Spleen (tissue), 13 donors: ENCODE results near the gene PCNX3. TPM values are rescaled to one million over a fixed set of nuclear protein-coding genes. Genes with fewer than 3 reads are reported as not detected.

Experiments
- DNase-seq: peaks from one replicate; pipeline ENCODE4 v3.0.0-alpha.2; 2020
- H3K27ac ChIP-seq, 8 donors: fragments of 200-600 bp; sonication (generic) in 7 of 8; 1 replicate in 4 of 8; 2 replicates in 4 of 8; pipeline versions ENCODE4 v1.5.0 to v1.8.0; 2016 to 2021; ENCODE audit warnings: inconsistent platforms in 4 of 8, mild to moderate bottlenecking in 4 of 8, moderate library complexity in 1 of 8
- H3K27me3 ChIP-seq, 7 donors: fragments of 200-600 bp; sonication (generic) in 6 of 7; replicated peaks in 1 of 7; 1 replicate in 4 of 7; 2 replicates in 3 of 7; pipeline versions ENCODE4 v1.5.0 to v1.8.0; 2016 to 2021; ENCODE audit warnings: inconsistent platforms in 3 of 7, mild to moderate bottlenecking in 1 of 7
- H3K36me3 ChIP-seq, 6 donors: fragments of 200-600 bp; sonication (generic) in 5 of 6; 1 replicate in 4 of 6; 2 replicates in 2 of 6; pipeline versions ENCODE4 v1.5.0 to v1.8.0; 2016 to 2021; ENCODE audit warnings: inconsistent platforms in 2 of 6
- H3K4me1 ChIP-seq, 6 donors: fragments of 200-600 bp; sonication (generic) in 5 of 6; 1 replicate in 3 of 6; 2 replicates in 3 of 6; pipeline versions ENCODE4 v1.5.0 to v1.8.0; 2016 to 2021; ENCODE audit warnings: inconsistent platforms in 3 of 6
- H3K4me3 ChIP-seq, 8 donors: fragments of 200-600 bp; sonication (generic) in 7 of 8; 1 replicate in 4 of 8; 2 replicates in 4 of 8; pipeline versions ENCODE4 v1.5.0 to v1.8.0; 2016 to 2021; ENCODE audit warnings: inconsistent platforms in 4 of 8, mild to moderate bottlenecking in 4 of 8, moderate library complexity in 2 of 8
- H3K9me3 ChIP-seq, 8 donors: fragments of 200-600 bp; sonication (generic) in 7 of 8; 1 replicate in 4 of 8; 2 replicates in 4 of 8; pipeline versions ENCODE4 v1.5.0 to v1.8.0; 2016 to 2021; ENCODE audit warnings: inconsistent platforms in 4 of 8
- CTCF ChIP-seq, 11 experiments: fragments of 200-600 bp in 7 of 11; fragments of 450-650 bp in 4 of 11; sonication (generic) in 4 of 11; IDR thresholded peaks in 8 of 11; conservative IDR thresholded peaks in 3 of 11; 1 replicate in 7 of 11; 2 replicates in 4 of 11; pipeline versions ENCODE4 v1.4.0 to v1.8.0; 2016 to 2021; ENCODE audit warnings: antibody characterized with exemption in 11 of 11, inconsistent platforms in 4 of 11, mild to moderate bottlenecking in 1 of 11
- POLR2A ChIP-seq, 3 donors: fragments of 450-650 bp; IDR thresholded peaks; one replicate each; pipeline ENCODE4 v1.5.1; 2017; ENCODE audit warnings: antibody characterized with exemption in 3 of 3, mild to moderate bottlenecking in 1 of 3
- POLR2AphosphoS5 ChIP-seq, 3 donors: sonication (generic); formaldehyde crosslinking; IDR thresholded peaks; one replicate each; pipeline ENCODE4 v1.5.1; 2017; ENCODE audit warnings: antibody characterized with exemption in 3 of 3
- WGBS, 5 donors: extraction: QIAGEN DNeasy Blood & Tissue Kit in 3 of 5; methylation state at CpG; one replicate each; pipeline versions ENCODE4 v1.1.5 to v1.1.7; 2013 to 2018; 5-methylcytosine and 5-hydroxymethylcytosine counted together
- intact Hi-C: fragments of 100-400 bp; cut with DNase I; formaldehyde crosslinking; loops from one replicate; pipeline ENCODE4 v1.15.0; 2023; ENCODE audit warnings: low total_unique reads
- long read RNA-seq, 2 donors: transcript quantifications; one replicate each; lab custom pipeline, GENCODE V29; 2026
- polyA plus RNA-seq, 3 donors: library from polyadenylated mRNA; stranded (reverse); fragments of 200-250 nt; gene quantifications; one replicate each; pipeline ENCODE4 v1.2.1, GENCODE V29; 2013
- total RNA-seq, 7 donors: library from RNA; depleted of rRNA in 3 of 7; stranded (reverse); fragments of >200 nt in 3 of 7; fragmentation: NEBNext Ultra II Directional in 4 of 7; extraction: Animal tissue kit (Norgen Biotek cat#: 25700) in 4 of 7; gene quantifications; one replicate each; pipeline versions ENCODE4 v1.1.0 to v1.2.1, GENCODE V29; 2016 to 2021
- donor health status: healthy with polysubstance abuse.
- donor health status: DM: no; HTN: no; CAD: no; lungs with moderate emphysema.
- donor health status: DM: no; HTN: no; CAD: no.
- donor health status: Bipolar disorder and iron deficiency.
- donor health status: healthy.
- donor health status: DM: no; HTN: no; CAD: no.
- donor health status: DM: yes; HTN: yes; CAD: no.

The PCNX3 gene
- 10 to 100 TPM; 38.6 to 51.3 (median 47.4) TPM for total RNA-seq
- polyA plus RNA-seq = 10 to 100 TPM in 2 of 3 donors, 1 to 10 TPM in 1; 9.2 to 24.9 (median 17.7) TPM
- long read RNA-seq, donor 1 = 0 reads
- long read RNA-seq, donor 2, full-length matches to known transcripts = 1 of 1 reads
- long read RNA-seq, donor 2, partial matches to known transcripts = 0 of 1 reads
- long read RNA-seq, donor 2, other reads (novel, unspliced or antisense) = 0 of 1 reads

GRCh38 chr11:65615229-65615949, at the start of gene PCNX3:
Gene PCNX3 (plus strand): TSS chr11:65615776. CDS start chr11:65616312, 536 bp downstream.
- H3K4me3 ChIP-seq = peak within 1 kb of the TSS; percentile 88 to 98 (median 96)
- H3K9me3 ChIP-seq = no peaks in the 10 kb centered on the region
- H3K27ac ChIP-seq = peak within 1 kb of the TSS; percentile 92 to 99 (median 97)
- peaks cover 10 to 62% (median 39%) of the 10 kb centered on the region in 6 donors for H3K36me3 ChIP-seq
- 0% methylated on average over 37 to 55 of the region's 55 CpGs for WGBS, 5 donors
- H3K4me1 ChIP-seq = peaks cover 41 to 79% (median 56%) of the 10 kb centered on the region in 6 donors
- H3K27me3 ChIP-seq = no peaks in the 10 kb centered on the region
- peak; percentile 100 for DNase-seq
- intact Hi-C loops = no loop called here
- TF ChIP-seq CTCF (IDR thresholded peaks at IDR 0.05 in 8 of 11, conservative IDR thresholded peaks at IDR 0.05 in 3 of 11) = peak in 4 of 11 experiments; percentile 15 to 36 (median 33)
- TF ChIP-seq POLR2A (IDR thresholded peaks at IDR 0.05) = peak in 1 of 3 donors; percentile 44
- peak; percentile 74 to 92 (median 89) for TF ChIP-seq POLR2AphosphoS5 (IDR thresholded peaks at IDR 0.05)

- TF ChIP-seq CTCF (IDR thresholded peaks at IDR 0.05 in 8 of 11, conservative IDR thresholded peaks at IDR 0.05 in 3 of 11) (no peak), POLR2AphosphoS5 (IDR thresholded peaks at IDR 0.05) (no peak), POLR2A (IDR thresholded peaks at IDR 0.05) (no peak)
- no peaks in the 10 kb centered on the region for H3K27me3 ChIP-seq
- no peaks in the 10 kb centered on the region for H3K9me3 ChIP-seq
- intact Hi-C loops = no loop called here
- H3K4me3 ChIP-seq = peak overlapping the region; percentile 24 to 95 (median 88)
- peaks cover 0 to 25% (median 2%) of the 10 kb centered on the region in 6 donors for H3K36me3 ChIP-seq
- H3K27ac ChIP-seq = peak overlapping the region; percentile 76 to 99 (median 96)
- 7 to 8% (median 7%) methylated on average over 28 of the region's 28 CpGs for WGBS, 5 donors
- no peak for DNase-seq
- H3K4me1 ChIP-seq = peaks cover 58 to 91% (median 88%) of the 10 kb centered on the region in 6 donors
Measured at GRCh38 chr11:65569164-65569972, 46.2 kb upstream of the PCNX3 start.

GRCh38 chr11:65569973-65570918, 45.3 kb upstream of the PCNX3 start, which contains the start of gene ZNRD2:
Gene ZNRD2 (plus strand): TSS chr11:65570477. CDS start chr11:65570492, 15 bp downstream.
- 0 to 1% (median 0%) methylated on average over 65 to 89 of the region's 89 CpGs for WGBS, 5 donors
- H3K4me3 ChIP-seq = peak within 1 kb of the TSS; percentile 81 to 95 (median 88)
- H3K9me3 ChIP-seq = no peaks in the 10 kb centered on the region
- H3K4me1 ChIP-seq = peaks cover 54 to 91% (median 87%) of the 10 kb centered on the region in 6 donors
- H3K27ac ChIP-seq = peak within 1 kb of the TSS; percentile 76 to 99 (median 96)
- intact Hi-C loops = no loop called here
- peak; percentile 96 to 99 (median 97) for TF ChIP-seq POLR2AphosphoS5 (IDR thresholded peaks at IDR 0.05)
- TF ChIP-seq POLR2A (IDR thresholded peaks at IDR 0.05) = peak; percentile 19 to 73 (median 49)
- TF ChIP-seq CTCF (IDR thresholded peaks at IDR 0.05 in 8 of 11, conservative IDR thresholded peaks at IDR 0.05 in 3 of 11) = peak in 10 of 11 experiments; percentile 23 to 76 (median 50)
- peak; percentile 100 for DNase-seq
- H3K27me3 ChIP-seq = no peaks in the 10 kb centered on the region
- peaks cover 0 to 25% (median 2%) of the 10 kb centered on the region in 6 donors for H3K36me3 ChIP-seq
